ENCODE data around the gene FAM181A.

Gene FAM181A

GRCh38 chr14:93978735-93979134 is 51.6 kb downstream of the FAM181A start:
- no peak for DNase-seq (ENCODE audit: low read depth in 2 of 2)

Measured in activated CD4-positive, alpha-beta T cell treated with anti-CD3 and anti-CD28 coated beads for 24 hours (primary cell).